Neuronal stem cell (in vitro differentiated cells): Measurements from ENCODE around the gene BDNF.

Experiments
- DNase-seq: peaks from one replicate; pipeline ENCODE4 v3.0.0-alpha.2; 2013; ENCODE audit warnings: low spot score
- H2AFZ ChIP-seq: one replicate; pipeline ENCODE4 v1.6.1; 2013; ENCODE audit warnings: mild to moderate bottlenecking, low read length, inconsistent platforms
- H2AK5ac ChIP-seq: 2 replicates; pipeline ENCODE4 v1.6.1; 2013; ENCODE audit warnings: low read depth, mild to moderate bottlenecking, inconsistent platforms, low read length, moderate library complexity, mixed read lengths
- H2BK120ac ChIP-seq: 2 replicates; pipeline ENCODE4 v1.6.1; 2013; ENCODE audit warnings: low read depth, mild to moderate bottlenecking, inconsistent platforms, low read length, moderate library complexity, mixed read lengths
- H2BK12ac ChIP-seq: one replicate; pipeline ENCODE4 v1.6.1; 2013; ENCODE audit warnings: low read length, inconsistent platforms
- H2BK15ac ChIP-seq: 2 replicates; pipeline ENCODE4 v1.6.1; 2013; ENCODE audit warnings: mild to moderate bottlenecking, low read length, inconsistent platforms, mixed read lengths
- H2BK5ac ChIP-seq: one replicate; pipeline ENCODE4 v1.6.1; 2013; ENCODE audit warnings: inconsistent platforms, mild to moderate bottlenecking, low read length, moderate library complexity
- H3K14ac ChIP-seq: one replicate; pipeline ENCODE4 v1.6.1; 2013; ENCODE audit warnings: low read length, inconsistent platforms
- H3K18ac ChIP-seq: 2 replicates; pipeline ENCODE4 v1.6.1; 2013; ENCODE audit warnings: low read length, inconsistent platforms
- H3K23ac ChIP-seq: 2 replicates; pipeline ENCODE4 v1.6.1; 2013; ENCODE audit warnings: low read depth, mild to moderate bottlenecking, mixed read lengths, low read length, inconsistent platforms; ENCODE audit not compliant: poor library complexity
- H3K27ac ChIP-seq: replicated peaks from 3 replicates; pipeline ENCODE4 v1.5.1; 2013; ENCODE audit warnings: low read length, inconsistent platforms
- H3K27me3 ChIP-seq, 3 experiments: 2 replicates each; pipeline ENCODE4 v1.6.1; 2013; ENCODE audit warnings: low read length in 3 of 3, mild to moderate bottlenecking in 2 of 3, inconsistent platforms in 1 of 3, low read depth in 1 of 3, mixed read lengths in 1 of 3, moderate library complexity in 1 of 3; ENCODE audit not compliant: control insufficient read depth in 3 of 3, insufficient read depth in 3 of 3
- H3K36me3 ChIP-seq, 2 donors: replicated peaks in 1 of 2; 2 replicates each; pipeline ENCODE4 v1.6.1; 2013; ENCODE audit warnings: low read length in 2 of 2; ENCODE audit not compliant: control insufficient read depth in 2 of 2, insufficient read depth in 2 of 2
- H3K4ac ChIP-seq: 2 replicates; pipeline ENCODE4 v1.6.1; 2013; ENCODE audit warnings: inconsistent platforms, mild to moderate bottlenecking, low read length, moderate library complexity
- H3K4me1 ChIP-seq, 2 donors: 1 replicate in 1 of 2; 2 replicates in 1 of 2; pipeline ENCODE4 v1.6.1; 2013; ENCODE audit warnings: low read length in 2 of 2, low read depth in 1 of 2; ENCODE audit not compliant: control insufficient read depth in 2 of 2, insufficient read depth in 1 of 2
- H3K4me2 ChIP-seq: one replicate; pipeline ENCODE4 v1.6.1; 2013; ENCODE audit warnings: mild to moderate bottlenecking, low read length, inconsistent platforms; ENCODE audit not compliant: insufficient read depth, poor library complexity, severe bottlenecking
- H3K4me3 ChIP-seq, 2 donors: 2 replicates each; pipeline ENCODE4 v1.5.1; 2013; ENCODE audit warnings: low read length in 2 of 2, mild to moderate bottlenecking in 2 of 2, inconsistent platforms in 1 of 2, moderate library complexity in 1 of 2
- H3K79me1 ChIP-seq: one replicate; pipeline ENCODE4 v1.6.1; 2013; ENCODE audit warnings: low read depth, mild to moderate bottlenecking, inconsistent platforms, low read length, moderate library complexity
- H3K9ac ChIP-seq: one replicate; pipeline ENCODE4 v1.6.1; 2013; ENCODE audit warnings: mild to moderate bottlenecking, low read depth, low read length, inconsistent platforms; ENCODE audit not compliant: poor library complexity
- H3K9me3 ChIP-seq, 2 donors: replicated peaks in 1 of 2; 2 replicates each; pipeline versions ENCODE3 to v1.6.1; 2013; ENCODE audit warnings: low read length in 2 of 2, mild to moderate bottlenecking in 2 of 2, inconsistent platforms in 1 of 2, low read depth in 1 of 2, mixed read lengths in 1 of 2, moderate library complexity in 1 of 2; ENCODE audit not compliant: control insufficient read depth in 2 of 2, insufficient read depth in 1 of 2
- H4K8ac ChIP-seq: one replicate; pipeline ENCODE4 v1.6.1; 2013; ENCODE audit warnings: low read depth, mild to moderate bottlenecking, inconsistent platforms, low read length, moderate library complexity
- H4K91ac ChIP-seq: one replicate; pipeline ENCODE4 v1.6.1; 2013; ENCODE audit warnings: low read length, low read depth, mild to moderate bottlenecking, inconsistent platforms; ENCODE audit not compliant: poor library complexity
- whole genome bisulfite sequencing, 2 donors: extraction: QIAGEN DNeasy Blood & Tissue Kit; methylation state at CpG; one replicate each; pipeline ENCODE4 v1.1.7; 2013; ENCODE audit warnings: missing lambda C conversion rate in 2 of 2, mixed read lengths in 1 of 2; ENCODE audit not compliant: insufficient read length in 2 of 2, insufficient replicate concordance in 1 of 2; ENCODE audit errors: extremely low coverage in 2 of 2; 5-methylcytosine and 5-hydroxymethylcytosine counted together

BDNF gene

GRCh38 chr11:27726981-27727380, 26.7 kb upstream of the BDNF start:
- Histone ChIP-seq H2BK5ac (no peak overlapping the region), H3K4ac (no peak overlapping the region), H2BK120ac (no peak overlapping the region), H3K27me3 (peaks cover 5 to 43% (median 13%) of the 10 kb centered on the region in 3 experiments), H3K9me3 (no peaks in the 10 kb centered on the region), H4K91ac (no peak overlapping the region), H3K4me3 (no peak overlapping the region), H3K14ac (no peak overlapping the region), H2BK15ac (no peak overlapping the region), H2BK12ac (no peak overlapping the region), H3K9ac (no peak overlapping the region), H3K18ac (no peak overlapping the region), H4K8ac (no peak overlapping the region), H3K4me1 (peaks cover 2 to 3% of the 10 kb centered on the region in 2 donors), H3K36me3 (no peaks in the 10 kb centered on the region), H3K4me2 (no peak overlapping the region), H3K79me1 (no peaks in the 10 kb centered on the region), H2AFZ (no peak overlapping the region), H2AK5ac (no peak overlapping the region), H3K27ac (no peak overlapping the region), H3K23ac (no peak overlapping the region)
- no peak for DNase-seq
- WGBS, 2 donors, result no CpG with 5 or more reads among the region's 1 CpG

GRCh38 chr11:27723687-27724086, 23.4 kb upstream of the BDNF start:
- no peak overlapping the region for H3K9ac ChIP-seq
- H3K18ac ChIP-seq, result no peak overlapping the region

GRCh38 chr11:27722953-27723344, 22.7 kb upstream of the BDNF start:
- Histone ChIP-seq H3K23ac (no peak overlapping the region), H2AFZ (peak overlapping the region; percentile 91), H3K14ac (no peak overlapping the region), H4K8ac (no peak overlapping the region), H3K9ac (peak overlapping the region; percentile 61), H3K4me1 (peaks cover 2 to 3% of the 10 kb centered on the region in 2 donors), H3K9me3 (no peaks in the 10 kb centered on the region), H2AK5ac (no peak overlapping the region), H3K27me3 (peaks cover 12 to 64% (median 34%) of the 10 kb centered on the region in 3 experiments), H2BK15ac (no peak overlapping the region), H3K27ac (no peak overlapping the region), H3K18ac (no peak overlapping the region), H4K91ac (no peak overlapping the region), H2BK5ac (no peak overlapping the region), H2BK120ac (no peak overlapping the region), H2BK12ac (no peak overlapping the region), H3K4me2 (peak overlapping the region; percentile 85), H3K4ac (no peak overlapping the region), H3K4me3 (peak overlapping the region; percentile 42 to 67), H3K36me3 (no peaks in the 10 kb centered on the region), H3K79me1 (no peaks in the 10 kb centered on the region)
- WGBS, 2 donors, result no CpG with 5 or more reads among the region's 18 CpGs
- no peak for DNase-seq

More at GRCh38 chr11:27723687-27724086, 23.4 kb upstream of the BDNF start:
- H2BK120ac ChIP-seq, result no peak overlapping the region
- H2BK15ac ChIP-seq, result no peak overlapping the region
- no peak overlapping the region for H3K4me3 ChIP-seq
- no peaks in the 10 kb centered on the region for H3K36me3 ChIP-seq
- no peak overlapping the region for H3K4ac ChIP-seq
- no peak overlapping the region for H2BK5ac ChIP-seq
- H3K4me1 ChIP-seq, result peaks cover 2 to 3% of the 10 kb centered on the region in 2 donors
- H2AFZ ChIP-seq, result no peak overlapping the region
- H3K23ac ChIP-seq, result no peak overlapping the region
- H3K27ac ChIP-seq, result no peak overlapping the region
- no CpG with 5 or more reads among the region's 1 CpG for WGBS, 2 donors
- no peak overlapping the region for H3K14ac ChIP-seq
- no peak for DNase-seq
- H2BK12ac ChIP-seq, result no peak overlapping the region
- no peak overlapping the region for H4K8ac ChIP-seq
- H4K91ac ChIP-seq, result no peak overlapping the region
- no peak overlapping the region for H3K4me2 ChIP-seq
- no peaks in the 10 kb centered on the region for H3K9me3 ChIP-seq
- no peak overlapping the region for H2AK5ac ChIP-seq
- H3K27me3 ChIP-seq, result peaks cover 12 to 65% (median 34%) of the 10 kb centered on the region in 3 experiments
- H3K79me1 ChIP-seq, result no peaks in the 10 kb centered on the region

- no peak overlapping the region for H3K14ac ChIP-seq
- H3K23ac ChIP-seq, result no peak overlapping the region
- no peaks in the 10 kb centered on the region for H3K9me3 ChIP-seq
- no peak overlapping the region for H2BK120ac ChIP-seq
- H2BK5ac ChIP-seq, result no peak overlapping the region
- H4K8ac ChIP-seq, result no peak overlapping the region
- H3K27ac ChIP-seq, result no peak overlapping the region
- peaks cover 12 to 64% (median 34%) of the 10 kb centered on the region in 3 experiments for H3K27me3 ChIP-seq
- no peak overlapping the region for H2BK12ac ChIP-seq
- no peak overlapping the region for H3K9ac ChIP-seq
- no peak overlapping the region for H4K91ac ChIP-seq
- H2AK5ac ChIP-seq, result no peak overlapping the region
- no peaks in the 10 kb centered on the region for H3K79me1 ChIP-seq
- no peak overlapping the region for H3K4ac ChIP-seq
- no peak overlapping the region for H2BK15ac ChIP-seq
- peaks cover 3 to 7% of the 10 kb centered on the region in 2 donors for H3K4me1 ChIP-seq
- no peaks in the 10 kb centered on the region for H3K36me3 ChIP-seq
- WGBS, 2 donors, result no CpG with 5 or more reads among the region's 60 CpGs
- peak; percentile 36 for DNase-seq
- H3K18ac ChIP-seq, result peak overlapping the region; percentile 63
- peak overlapping the region; percentile 91 for H2AFZ ChIP-seq
- H3K4me3 ChIP-seq, result peak overlapping the region; percentile 42 to 81
- peak overlapping the region; percentile 85 for H3K4me2 ChIP-seq
Observed at GRCh38 chr11:27722117-27722952, 22.1 kb upstream of the BDNF start.
